Hematopoietic multipotent progenitor cell treated with erythropoietin and hydrocortisone succinate and interleukin-3 and kit ligand, for 6 days (in vitro differentiated cells): ENCODE measurements around the gene ARTN.

ENCODE experiments used
- DNase-seq: peaks from one replicate; pipeline ENCODE4 v3.0.0-alpha.2; 2015

The ARTN gene

GRCh38 chr1:43925846-43926245 is 7.8 kb upstream of the ARTN start:
- no peak for DNase-seq

GRCh38 chr1:43930168-43930948 is 3.2 kb upstream of the ARTN start:
- DNase-seq, result peak; percentile 61

GRCh38 chr1:43930949-43931275 is 2.7 kb upstream of the ARTN start:
- no peak for DNase-seq

GRCh38 chr1:43931711-43932660 is 1.6 kb upstream of the ARTN start:
- DNase-seq, result no peak

GRCh38 chr1:43932786-43933385 is 715 bp upstream of the ARTN start:
- no peak for DNase-seq

- DNase-seq, result peak; percentile 88
Measured at GRCh38 chr1:43934101-43934985, 742 bp downstream of the ARTN start.

- DNase-seq, result no peak
Measured at GRCh38 chr1:43934986-43935324, 1.4 kb downstream of the ARTN start.

- no peak for DNase-seq
Measured at GRCh38 chr1:43935711-43936427, 2.3 kb downstream of the ARTN start.

- DNase-seq, result peak; percentile 71
Measured at GRCh38 chr1:43936431-43937151, 3.0 kb downstream of the ARTN start.

- DNase-seq, result no peak
Measured at GRCh38 chr1:43937179-43937865, 3.7 kb downstream of the ARTN start.

- no peak for DNase-seq
Measured at GRCh38 chr1:43938383-43938782, 4.8 kb downstream of the ARTN start.

GRCh38 chr1:43938892-43939587 is 5.4 kb downstream of the ARTN start:
- DNase-seq, result no peak

GRCh38 chr1:43942411-43942810 is 8.8 kb downstream of the ARTN start:
- no peak for DNase-seq

- no peak for DNase-seq
Measured at GRCh38 chr1:43944860-43945259, 11.3 kb downstream of the ARTN start.

- peak; percentile 65 for DNase-seq
Measured at GRCh38 chr1:43945674-43946235, 12.2 kb downstream of the ARTN start.

GRCh38 chr1:43946236-43947060 is 12.8 kb downstream of the ARTN start, which contains the start of gene IPO13:
Gene IPO13, plus strand, starts transcription at chr1:43946950. Its CDS starts 651 bp downstream, at chr1:43947601.
- DNase-seq, result peak; percentile 97

- DNase-seq, result no peak
Measured at GRCh38 chr1:43947061-43947873, 13.7 kb downstream of the ARTN start.
